ENCODE results near the gene NAA11. TPM values are rescaled to one million over a fixed set of nuclear protein-coding genes. Genes with fewer than 3 reads are reported as not detected.
A peak's percentile ranks its signal among the peaks of the same experiment; 100 is the strongest.

The NAA11 gene
- total RNA-seq, 1 experiment from 2014 or later, result not detected

DNA sequence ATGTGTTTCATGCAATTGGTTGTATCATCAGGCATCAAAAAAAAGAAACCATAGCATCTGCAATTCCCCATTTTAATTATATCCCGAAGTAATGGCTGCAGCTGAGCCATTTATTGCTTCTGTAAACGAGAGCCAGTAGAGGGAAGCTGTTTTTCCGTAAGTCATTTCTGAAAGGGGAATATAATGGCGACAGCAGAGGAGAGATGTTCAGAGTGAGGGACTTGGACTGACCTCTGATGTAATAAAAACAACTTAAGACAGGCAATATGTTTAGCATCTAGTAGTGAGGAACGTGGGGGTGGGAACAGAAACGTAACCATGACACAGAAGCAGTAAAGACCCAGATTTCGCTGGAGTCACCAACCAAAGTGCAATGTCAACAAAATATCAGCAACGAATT lies 31.5 kb upstream of the NAA11 start:
- Histone ChIP-seq H3K79me2 (ENCODE audit: insufficient read depth, low read length) (no peaks in the 10 kb centered on the region), H4K5ac (ENCODE audit: insufficient read length, low read depth, low read length) (no peak overlapping the region), H2BK120ac (ENCODE audit: low read depth, low read length, poor library complexity, severe bottlenecking) (no peak overlapping the region), H3K9ac (ENCODE audit: extremely low read depth, insufficient read length, low read length) (no peak overlapping the region), H2BK15ac (ENCODE audit: low read depth, low read length) (no peak overlapping the region), H3K4me1 (ENCODE audit: insufficient read depth, low read length) (no peaks in the 10 kb centered on the region), H3K4me2 (ENCODE audit: insufficient read depth, insufficient read length, low read length) (no peak overlapping the region), H3K56ac (ENCODE audit: insufficient read length, low read depth, low read length) (no peak overlapping the region), H4K8ac (replicated peaks; ENCODE audit: insufficient read length, low read depth, low read length) (no peak overlapping the region), H3T11ph (ENCODE audit: low read length) (no peak overlapping the region), H3K27me3 (ENCODE audit: insufficient read depth, low read length) (no peaks in the 10 kb centered on the region), H3K23me2 (ENCODE audit: insufficient read length, low read depth, low read length, poor library complexity, severe bottlenecking) (no peaks in the 10 kb centered on the region), H3K18ac (ENCODE audit: insufficient read length, low read depth, low read length) (no peak overlapping the region), H3K9me3 (ENCODE audit: control insufficient read depth, low read depth, low read length) (no peaks in the 10 kb centered on the region), H4K91ac (ENCODE audit: insufficient read length, low read depth, low read length) (no peak overlapping the region), H3K79me1 (ENCODE audit: insufficient read depth, low read depth, low read length, poor library complexity, severe bottlenecking) (no peaks in the 10 kb centered on the region), H2BK12ac (ENCODE audit: insufficient read length, low read depth, low read length) (no peak overlapping the region), H4K20me1 (ENCODE audit: control insufficient read depth, insufficient read depth, insufficient read length) (no peaks in the 10 kb centered on the region), H3K4ac (ENCODE audit: low read depth, low read length) (no peak overlapping the region), H2AFZ (ENCODE audit: low read length) (no peak overlapping the region), H3K27ac (ENCODE audit: insufficient read length, low read depth, low read length) (no peak overlapping the region), H2AK5ac (ENCODE audit: insufficient read length, low read length) (no peak overlapping the region), H3K14ac (ENCODE audit: insufficient read depth, low read length) (no peak overlapping the region), H2BK20ac (ENCODE audit: low read depth, low read length, poor library complexity, severe bottlenecking) (no peak overlapping the region), H2BK5ac (ENCODE audit: insufficient read length, low read length) (no peak overlapping the region), H3K23ac (ENCODE audit: insufficient read length, low read depth, low read length) (no peak overlapping the region)
- no peak for DNase-seq
- Mint-ChIP-seq H3K4me3 (no peak overlapping the region), H3K36me3 (ENCODE audit: insufficient read depth in 1 of 3, low read depth in 3 of 3) (no peaks in the 10 kb centered on the region), H3K27ac (peak overlapping the region in 1 of 3 experiments; percentile 65; a peak in 1 of 7 replicates), H3K9me3 (no peaks in the 10 kb centered on the region), H3K4me1 (no peaks in the 10 kb centered on the region), H3K27me3 (ENCODE audit: low read depth) (no peaks in the 10 kb centered on the region)
- WGBS (ENCODE audit: extremely low coverage, insufficient read length, low lambda C conversion rate), result no CpG with 5 or more reads among the region's 8 CpGs
- TF ChIP-seq, protein P1, sequence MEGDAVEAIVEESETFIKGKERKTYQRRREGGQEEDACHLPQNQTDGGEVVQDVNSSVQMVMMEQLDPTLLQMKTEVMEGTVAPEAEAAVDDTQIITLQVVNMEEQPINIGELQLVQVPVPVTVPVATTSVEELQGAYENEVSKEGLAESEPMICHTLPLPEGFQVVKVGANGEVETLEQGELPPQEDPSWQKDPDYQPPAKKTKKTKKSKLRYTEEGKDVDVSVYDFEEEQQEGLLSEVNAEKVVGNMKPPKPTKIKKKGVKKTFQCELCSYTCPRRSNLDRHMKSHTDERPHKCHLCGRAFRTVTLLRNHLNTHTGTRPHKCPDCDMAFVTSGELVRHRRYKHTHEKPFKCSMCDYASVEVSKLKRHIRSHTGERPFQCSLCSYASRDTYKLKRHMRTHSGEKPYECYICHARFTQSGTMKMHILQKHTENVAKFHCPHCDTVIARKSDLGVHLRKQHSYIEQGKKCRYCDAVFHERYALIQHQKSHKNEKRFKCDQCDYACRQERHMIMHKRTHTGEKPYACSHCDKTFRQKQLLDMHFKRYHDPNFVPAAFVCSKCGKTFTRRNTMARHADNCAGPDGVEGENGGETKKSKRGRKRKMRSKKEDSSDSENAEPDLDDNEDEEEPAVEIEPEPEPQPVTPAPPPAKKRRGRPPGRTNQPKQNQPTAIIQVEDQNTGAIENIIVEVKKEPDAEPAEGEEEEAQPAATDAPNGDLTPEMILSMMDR (conservative IDR thresholded peaks at IDR 0.05), result no peak

Data from H9 (cell line).